SW 1271 (cell line): ENCODE measurements around the gene SEC23A.
"Not testable (repeated sequence)": the region's sequence is repeated elsewhere in the genome, so short reads cannot be mapped to it uniquely, and the experiment has no call there.

Experiments used
- DNase-seq, 2 experiments: peaks; one replicate each; lab custom pipeline; 2025; lab: John Stamatoyannopoulos, UW

The SEC23A gene

DNA sequence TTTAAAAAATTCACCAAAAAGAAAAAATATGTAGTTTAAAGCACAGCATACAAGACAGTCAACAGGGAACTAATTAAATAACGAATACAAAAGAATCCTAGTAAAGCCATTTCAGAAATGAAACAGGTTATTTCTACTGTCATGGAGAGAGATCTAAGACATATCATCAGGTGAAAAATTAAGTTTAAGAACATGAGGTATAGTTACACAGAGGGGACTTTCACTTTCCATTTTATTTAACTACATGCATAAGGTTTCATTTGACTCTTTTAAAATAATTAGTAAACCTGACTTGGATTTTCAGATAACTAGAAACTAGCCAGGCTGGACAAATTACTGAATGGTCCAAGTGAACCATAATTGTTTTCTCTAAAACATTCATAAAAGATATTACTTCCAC is 11.3 kb downstream of the SEC23A start:
- DNase-seq, result no peak

DNA sequence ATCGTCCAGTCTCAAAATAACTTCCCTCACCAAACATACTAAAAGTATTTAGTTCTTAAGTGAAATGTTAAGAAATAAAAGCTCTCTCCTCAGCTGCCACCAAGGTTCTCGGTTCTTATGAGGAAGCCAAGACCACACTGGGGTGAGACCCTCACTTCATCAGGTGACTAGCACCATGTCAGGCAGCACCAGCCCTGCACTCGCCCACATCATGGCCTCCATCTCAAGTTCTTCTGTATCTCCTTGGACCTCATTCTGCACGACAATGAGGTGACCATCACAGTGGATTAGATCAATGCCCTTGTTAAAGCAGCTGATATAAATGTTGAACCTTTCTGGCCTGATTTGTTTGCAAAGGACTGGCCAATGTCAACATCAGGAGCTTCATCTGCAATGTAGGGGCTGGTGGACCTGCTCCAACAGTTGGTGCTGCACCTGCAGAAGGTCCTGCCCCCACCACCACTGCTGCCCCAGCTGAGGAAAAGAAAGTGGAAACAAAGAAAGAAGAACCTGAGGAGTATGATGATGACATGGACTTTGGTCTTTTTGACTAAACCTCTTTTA is 12.4 kb downstream of the SEC23A start:
- DNase-seq, result no peak

DNA sequence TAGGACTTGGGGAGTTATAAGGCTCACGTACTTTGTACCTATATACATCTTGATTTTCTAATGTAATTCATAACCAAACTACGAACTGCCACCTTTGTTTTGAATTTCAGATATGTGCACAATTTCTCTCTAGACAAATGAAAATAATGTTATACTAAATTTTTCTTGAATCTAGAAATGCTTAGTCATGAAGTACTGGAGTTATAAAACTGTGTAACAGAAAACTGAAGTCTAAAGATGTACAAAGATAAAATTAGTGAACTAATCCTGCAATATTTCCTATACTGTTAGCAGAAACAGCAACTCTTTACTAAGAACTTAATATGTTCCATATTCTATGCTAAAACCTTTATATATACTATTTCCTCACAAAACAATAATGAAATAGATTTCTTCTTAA is 15.5 kb downstream of the SEC23A start:
- DNase-seq, result no peak

DNA sequence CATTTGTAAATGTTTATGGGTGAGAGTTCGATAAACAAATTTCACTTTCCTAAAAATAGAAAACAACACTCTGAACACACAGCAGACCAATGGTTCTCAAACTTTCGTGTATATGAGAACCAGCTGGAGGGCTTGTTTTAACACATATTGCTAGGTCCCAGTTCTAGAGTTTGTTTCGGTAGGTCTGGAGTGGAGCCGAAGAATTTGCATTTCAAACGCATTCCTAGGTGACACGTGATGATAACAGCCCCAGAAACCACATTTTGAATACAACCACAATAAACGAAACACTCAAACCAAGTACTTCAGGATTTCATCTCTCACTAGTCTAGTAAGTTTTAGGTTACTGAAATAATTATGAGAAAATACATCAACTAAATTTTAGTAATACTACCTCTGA is 17.1 kb downstream of the SEC23A start:
- DNase-seq, result no peak

DNA sequence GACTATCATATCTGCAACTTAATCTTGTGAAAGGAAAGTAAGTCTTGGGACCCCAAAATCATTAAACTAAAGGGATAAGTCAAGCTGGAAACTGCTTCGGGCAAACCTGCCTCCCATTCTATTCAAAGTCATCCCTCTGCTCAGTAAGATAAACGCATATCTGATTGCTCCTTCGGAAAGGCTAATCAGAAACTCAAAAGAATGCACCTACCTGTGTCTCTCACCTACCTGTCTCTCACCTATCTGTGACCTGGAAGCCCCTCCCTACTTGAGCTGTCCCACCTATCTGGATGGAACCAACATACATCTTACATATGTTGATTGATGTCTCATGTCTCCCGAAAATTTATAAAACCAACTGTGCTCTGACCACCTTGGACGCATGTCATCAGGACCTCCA is 19.9 kb downstream of the SEC23A start:
- DNase-seq, result no peak

DNA sequence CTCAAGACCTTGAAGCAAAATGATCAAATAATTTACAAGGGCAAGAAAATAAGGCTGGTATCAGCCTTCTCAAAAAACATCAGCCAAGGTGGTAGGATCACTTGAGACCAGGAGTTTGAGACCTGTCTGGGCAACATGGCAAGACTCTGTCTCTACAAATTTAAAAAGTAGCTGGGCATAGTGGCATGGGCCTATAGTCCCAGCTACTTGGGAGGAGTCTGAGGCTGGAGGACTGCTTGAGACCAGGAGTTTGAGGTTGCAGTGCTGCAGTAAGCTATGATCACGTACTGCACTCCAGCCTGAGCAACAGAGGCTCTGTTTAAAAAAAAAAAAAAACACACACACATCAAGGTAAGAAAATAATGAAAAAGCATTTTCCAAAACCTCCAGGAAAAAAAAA is 22.1 kb downstream of the SEC23A start:
- no peak for DNase-seq

DNA sequence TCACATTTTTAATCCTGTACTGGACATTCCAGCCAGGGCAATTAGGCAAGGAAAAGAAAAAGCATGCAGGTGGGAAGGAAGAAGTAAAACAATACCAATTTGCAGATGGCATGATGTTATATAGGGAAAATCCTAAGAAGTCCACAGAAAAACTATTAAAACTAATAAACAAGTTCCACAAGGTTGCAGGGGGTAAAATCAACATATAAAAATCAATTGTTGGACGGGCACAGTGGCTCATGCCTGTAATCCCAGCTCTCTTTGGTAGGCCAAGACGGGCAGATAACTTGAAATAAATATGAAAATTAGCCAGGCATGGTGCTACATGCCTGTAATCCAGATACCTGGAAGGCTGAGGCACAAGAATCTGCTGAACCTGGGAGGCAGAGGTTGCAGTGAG is 31.9 kb downstream of the SEC23A start:
- no peak for DNase-seq

DNA sequence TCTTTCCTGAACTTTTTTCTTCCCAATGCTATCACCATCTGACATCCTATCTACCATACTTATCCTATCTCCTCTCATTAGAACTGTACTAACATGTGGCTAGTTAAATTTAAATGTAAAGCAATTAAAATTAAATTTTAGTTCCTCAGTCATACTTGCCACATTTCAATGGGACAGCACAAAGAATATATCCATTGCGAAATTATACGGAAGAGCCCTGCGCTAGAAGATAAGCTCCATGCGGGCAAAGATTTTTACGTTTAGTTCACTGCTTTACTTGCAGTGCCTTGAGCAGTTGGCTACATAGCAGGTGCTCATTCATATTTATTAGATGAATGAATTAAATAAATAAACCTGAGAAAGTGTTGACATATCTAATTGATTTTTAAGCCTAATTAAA is 33.1 kb downstream of the SEC23A start:
- DNase-seq, result no peak

DNA sequence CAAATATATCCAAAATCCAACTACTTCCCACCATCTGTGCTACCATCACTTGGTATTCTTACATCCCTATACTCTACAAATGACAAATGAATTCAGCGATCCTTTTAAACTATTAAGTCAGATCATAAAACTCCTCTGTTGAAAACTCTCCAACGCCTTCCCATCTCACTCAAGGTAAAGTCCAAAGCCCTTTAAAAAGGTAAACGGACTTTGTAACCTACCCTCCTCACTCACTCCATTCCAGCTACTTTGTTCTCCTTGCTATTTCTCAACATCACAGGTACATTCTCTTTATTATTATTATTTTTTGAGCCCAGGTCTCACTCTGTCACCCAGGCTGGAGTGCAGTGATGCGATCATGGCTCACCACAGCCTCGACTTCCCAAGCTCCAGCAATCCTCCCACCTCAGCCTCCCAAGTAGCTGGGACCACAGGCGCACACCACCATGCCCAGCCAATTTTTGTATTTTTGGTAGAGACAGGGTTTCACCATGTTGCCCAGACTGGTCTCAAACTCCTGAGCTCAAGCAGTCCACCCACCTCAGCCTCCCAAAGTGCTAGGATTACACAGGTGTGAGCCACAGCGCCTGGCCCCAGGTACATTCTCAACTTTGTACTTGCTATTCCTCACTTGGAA is 33.7 kb downstream of the SEC23A start:
- not testable (repeated sequence) for DNase-seq

DNA sequence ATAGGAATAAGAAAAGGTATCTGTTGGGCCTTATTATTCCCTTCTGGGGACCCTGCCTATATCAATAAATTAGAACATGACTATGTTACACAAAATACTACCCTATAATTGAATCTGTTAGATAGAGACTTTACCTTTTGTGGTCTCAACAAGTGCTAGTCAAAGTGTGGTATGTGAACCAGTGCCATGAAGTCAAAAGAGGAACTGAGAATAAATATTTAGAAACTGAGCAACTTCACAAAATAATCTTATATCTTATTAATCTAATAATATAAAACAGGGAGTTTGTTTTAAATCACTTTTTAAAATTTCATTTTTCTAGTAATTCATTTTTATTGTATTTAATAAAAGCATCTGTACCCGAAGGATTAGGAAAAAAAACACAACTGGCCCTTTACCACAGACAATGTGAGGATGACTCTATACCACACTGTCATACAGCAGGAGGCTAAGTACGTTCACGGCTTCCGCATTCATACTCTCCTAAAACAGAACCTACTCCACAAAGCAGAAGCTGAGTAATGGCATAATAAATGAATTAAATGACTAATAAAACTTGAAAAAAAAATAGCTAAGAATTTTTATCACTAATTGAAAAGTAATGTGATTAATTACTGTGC is 42.1 kb downstream of the SEC23A start:
- DNase-seq, result no peak

DNA sequence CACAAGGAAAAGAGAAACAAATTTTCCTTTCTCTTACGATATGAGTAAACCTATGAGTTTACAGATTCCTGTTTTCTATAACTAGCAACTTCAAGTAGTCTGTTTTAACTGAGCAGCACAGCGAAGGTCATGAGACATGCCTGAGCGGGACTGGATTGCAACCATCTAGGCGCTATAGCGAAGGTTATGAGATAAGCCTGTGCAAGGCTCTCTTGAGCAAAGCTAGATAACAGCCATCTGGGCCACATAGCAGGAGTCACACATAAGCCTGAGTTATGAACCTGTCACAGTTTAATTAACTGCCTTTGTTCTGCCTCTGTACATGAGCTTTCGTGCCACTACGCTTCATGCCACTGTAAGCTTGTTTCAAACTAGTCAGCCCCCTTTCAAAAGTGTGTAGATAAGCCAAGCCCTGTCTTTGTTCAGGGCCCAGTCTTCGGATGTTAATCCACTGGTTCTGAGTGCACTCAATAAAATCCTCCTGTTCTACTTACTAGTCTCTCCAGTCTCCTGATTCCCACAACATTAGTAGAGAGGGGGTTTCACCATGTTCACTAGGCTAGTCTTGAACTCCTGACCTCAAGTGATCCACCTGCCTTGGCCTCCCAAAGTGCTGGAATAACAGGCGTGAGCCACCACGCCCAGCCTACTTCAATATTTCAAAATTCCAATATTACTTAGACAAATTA is 47.1 kb downstream of the SEC23A start:
- no peak for DNase-seq

DNA sequence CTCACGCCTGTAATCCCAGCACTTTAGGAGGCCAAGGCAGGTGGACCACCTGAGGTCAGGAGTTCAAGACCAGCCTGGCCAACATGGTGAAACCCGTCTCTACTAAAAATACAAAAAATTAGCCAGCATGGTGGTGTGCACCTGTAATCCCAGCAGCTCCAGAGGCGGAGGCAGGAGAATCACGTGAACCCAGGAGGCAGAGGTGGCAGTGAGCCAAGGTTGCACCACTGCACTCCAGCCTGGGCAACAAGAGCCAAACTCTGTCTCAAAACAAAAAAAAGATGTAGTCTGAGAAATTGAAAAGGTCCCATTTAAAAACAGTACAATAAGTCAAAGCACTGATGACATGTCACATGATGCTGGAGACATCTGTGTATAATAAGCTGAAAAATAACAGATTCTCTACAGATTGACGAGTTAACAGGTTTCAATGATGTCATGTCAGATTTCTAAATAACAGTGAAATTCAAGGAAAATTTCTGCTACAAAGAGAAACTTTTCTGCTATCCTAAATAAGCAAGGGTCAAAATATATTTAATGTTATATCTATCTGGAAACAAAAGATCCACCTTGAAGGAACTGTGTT is 50.1 kb downstream of the SEC23A start:
- DNase-seq, result not testable (repeated sequence)

DNA sequence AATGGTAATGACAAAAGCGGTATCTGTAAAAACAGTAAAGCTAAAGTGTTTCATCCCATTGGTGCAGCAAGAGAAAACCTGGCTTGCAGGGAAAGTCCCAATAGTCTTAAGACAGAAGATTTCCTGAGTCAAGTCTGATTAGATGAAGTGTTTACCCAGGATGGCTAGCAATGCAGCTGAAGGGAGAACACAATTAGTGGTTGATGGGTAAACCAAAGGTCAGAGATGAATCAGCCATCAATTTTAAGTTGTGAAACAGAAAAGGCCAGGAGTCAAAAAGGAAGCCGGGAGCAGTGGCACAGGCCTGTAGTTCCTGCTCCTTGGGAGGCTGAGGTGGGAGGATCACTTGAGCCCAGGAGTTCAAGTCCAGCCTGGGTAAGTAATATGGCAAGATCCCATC is 52.6 kb downstream of the SEC23A start:
- peak in 1 of 2 experiments; percentile 66 for DNase-seq

DNA sequence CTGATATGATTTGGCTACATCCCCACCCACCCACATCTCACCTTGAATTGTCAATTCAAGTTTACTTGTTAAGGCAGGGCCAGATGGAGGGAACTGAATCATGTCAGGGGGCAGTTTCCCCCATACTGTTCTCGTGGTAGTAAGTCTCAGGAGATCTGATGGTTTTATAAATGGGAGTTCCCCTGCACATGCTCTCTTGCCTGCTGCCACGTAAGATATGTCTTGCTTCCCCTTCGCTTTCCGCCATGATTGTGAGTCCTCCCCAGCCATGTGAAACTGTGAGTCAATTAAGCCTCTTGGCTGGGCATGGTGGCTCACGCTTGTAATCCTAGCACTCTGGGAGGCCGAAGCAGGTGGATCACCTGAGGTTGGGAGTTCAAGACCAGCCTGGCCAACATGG is 57.1 kb downstream of the SEC23A start:
- not testable (repeated sequence) for DNase-seq

DNA sequence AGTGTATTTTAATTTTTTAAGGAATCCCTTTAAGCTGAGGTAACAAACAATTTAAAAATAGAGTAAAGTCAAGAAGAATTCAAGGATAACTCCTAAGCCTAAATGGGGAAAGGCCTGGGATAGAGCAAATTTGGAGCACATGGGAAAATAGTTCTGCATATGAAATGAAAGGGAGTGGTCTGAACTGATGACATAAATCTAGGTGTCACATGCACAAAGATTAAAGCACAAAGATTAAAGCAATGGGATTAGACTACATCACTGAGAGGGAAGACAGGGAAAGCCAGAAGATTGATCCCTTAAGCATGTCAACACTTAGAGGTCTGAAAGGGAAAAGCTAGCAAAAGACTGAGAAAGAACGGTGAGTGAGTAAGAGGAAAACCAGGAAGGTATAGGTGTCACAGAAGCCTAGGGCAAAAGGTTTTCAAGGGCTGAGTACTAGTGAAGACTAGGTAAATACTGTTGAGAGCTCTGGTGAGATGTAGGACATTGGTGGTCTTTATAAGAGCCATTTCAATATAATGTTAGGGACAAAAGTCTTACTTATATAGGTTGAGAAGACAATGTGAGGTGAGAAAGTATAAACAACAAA is 59.6 kb downstream of the SEC23A start:
- no peak for DNase-seq

DNA sequence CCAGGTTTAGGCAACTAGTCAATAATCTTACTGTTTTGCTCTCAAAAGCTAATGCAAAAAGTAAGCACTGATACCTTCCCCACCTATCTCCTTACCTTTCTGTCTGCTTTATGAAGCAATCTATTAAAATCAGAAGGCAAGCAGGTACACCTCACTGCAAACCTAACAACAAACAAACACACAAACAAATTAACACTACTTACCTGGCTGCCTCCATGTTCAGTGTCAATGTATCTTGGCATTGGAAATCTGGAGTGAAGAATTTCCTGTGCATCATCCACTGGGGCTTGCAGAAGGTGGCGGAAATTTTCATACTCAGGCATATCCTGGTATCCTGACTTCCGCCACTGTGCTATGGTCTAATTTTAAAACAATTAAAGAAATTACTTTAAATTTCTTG is 62.5 kb downstream of the SEC23A start:
- DNase-seq, result no peak

DNA sequence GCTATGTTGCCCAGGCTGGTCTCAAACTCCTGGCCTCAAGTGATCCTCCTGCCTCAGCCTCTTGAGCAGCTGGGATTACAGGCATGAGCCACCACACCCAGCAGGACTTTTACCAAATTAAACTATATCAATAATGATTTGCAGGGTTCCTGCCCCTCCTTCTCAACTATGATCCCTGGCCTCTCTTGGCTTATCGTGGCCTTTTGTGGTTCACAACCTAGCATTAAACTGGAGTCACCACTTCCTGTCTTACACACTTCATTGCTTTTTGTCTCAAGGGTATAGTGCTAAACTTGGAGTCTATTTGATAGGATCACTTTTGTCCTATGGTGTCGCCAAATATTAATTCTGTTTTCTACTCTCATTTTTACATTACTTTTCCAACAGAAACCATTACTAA is 64.5 kb downstream of the SEC23A start:
- no peak for DNase-seq

DNA sequence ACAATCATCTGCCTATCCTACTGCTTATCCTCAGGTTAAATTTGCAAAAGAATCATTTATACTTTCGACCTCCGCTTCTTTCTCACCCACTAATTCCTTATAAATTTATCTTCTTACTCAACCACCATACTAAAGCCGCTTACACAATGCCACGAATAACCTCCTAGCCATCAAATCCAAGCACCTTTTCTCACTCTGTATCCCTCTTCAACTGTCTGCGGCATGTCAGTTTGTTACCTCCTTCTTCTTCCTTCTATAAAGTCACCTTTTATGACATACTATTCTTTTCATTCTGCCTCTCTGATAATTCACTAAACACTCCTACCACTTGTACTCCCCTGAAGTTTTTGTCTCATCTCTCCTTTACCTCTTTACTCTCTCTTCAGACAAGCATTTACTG is 66.3 kb downstream of the SEC23A start:
- DNase-seq, result no peak

DNA sequence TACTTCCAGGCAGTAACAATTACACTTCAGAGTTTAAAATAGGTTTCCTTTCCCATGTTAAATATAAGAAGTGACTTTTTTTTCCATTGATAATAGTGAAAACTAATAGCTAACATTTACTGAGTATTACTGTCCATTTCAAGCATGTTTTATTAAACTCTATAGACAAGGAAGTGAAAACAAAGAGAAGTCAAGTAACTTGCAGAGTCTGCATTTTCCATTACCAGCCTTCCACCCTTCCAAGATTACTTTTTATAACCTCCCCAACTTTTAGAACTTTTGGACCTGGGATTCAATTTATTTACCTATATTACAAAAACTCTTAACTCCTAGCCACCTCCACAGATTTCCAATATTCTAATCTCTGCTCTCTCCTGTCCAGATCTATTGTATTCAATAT is 67.7 kb downstream of the SEC23A start:
- no peak for DNase-seq

DNA sequence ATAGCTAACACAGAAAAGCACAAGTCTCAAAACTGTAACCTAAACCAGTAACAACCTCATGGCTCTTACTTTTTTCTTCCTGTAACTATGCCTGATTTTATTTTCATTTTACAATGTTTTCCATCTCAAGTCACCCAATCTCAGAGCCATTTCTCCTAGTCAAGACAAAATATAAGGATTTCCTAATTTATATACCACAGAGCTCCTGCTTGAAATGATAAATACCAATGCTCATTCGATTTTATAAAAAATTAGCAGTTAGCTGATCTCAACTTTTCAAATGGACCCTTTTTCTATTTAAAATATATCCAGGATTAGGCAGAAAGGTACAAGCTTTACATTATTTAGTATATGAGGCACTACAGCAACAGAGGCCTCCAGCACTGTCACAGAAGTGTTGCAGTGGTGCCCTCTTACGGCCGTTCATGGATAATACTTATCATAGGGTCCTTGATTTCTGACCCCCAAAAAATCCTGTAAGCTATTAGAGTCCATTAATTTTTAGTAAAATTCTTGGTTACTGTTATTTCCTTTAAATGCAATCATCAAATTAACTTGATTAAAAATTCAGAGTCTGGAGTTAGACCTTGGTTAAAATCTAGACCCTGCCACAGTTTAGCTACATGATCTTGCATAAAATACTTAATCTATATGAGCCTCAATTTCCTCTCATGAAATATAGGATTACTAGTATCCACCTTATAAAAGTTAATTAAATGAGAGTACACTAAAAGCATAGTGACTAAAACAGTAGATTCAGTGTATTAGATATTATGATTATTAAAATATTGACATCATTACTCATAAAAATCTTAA is 68.3 kb downstream of the SEC23A start:
- DNase-seq, result no peak

DNA sequence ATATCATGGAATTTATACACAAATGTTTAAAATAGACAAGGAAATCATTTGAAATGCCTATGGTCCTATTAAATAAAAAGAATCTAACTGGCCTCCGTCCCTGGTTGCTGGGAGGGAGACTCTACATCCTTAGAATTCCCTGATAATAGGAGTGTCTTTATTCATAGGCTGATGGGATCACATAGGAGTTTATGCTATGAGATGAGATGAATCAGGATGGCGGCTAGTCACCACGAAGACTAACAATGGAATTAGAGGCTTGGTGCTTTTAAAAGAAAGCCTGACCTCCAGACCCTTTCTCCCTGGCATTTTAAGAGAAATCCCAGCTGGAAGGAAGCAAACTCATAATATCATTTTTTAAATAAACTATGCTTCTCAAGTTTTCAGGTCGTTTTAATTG is 69.7 kb downstream of the SEC23A start:
- DNase-seq, result no peak

DNA sequence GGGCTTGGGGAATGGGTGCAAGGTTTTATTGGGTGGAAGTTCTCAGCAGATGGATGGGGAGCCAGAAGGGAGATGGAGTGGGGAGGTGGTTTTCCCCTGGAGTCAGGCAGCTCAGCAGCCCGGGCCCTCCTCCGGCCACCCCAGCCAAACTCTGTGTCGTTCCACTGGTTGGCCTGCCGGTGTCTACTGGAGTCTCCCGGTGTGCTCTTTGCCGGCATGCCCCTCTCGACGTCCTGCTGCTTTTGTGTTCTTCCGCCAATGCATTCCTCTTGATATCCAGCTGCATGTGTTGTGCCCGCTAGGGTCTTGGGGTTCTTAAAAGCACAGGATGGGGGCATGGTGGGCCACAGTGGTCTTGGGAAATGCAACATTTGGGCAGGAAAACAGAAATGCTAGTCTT is 72.8 kb downstream of the SEC23A start:
- no peak for DNase-seq
